Measurements from ENCODE around the gene C1QTNF9.

The C1QTNF9 gene

DNA sequence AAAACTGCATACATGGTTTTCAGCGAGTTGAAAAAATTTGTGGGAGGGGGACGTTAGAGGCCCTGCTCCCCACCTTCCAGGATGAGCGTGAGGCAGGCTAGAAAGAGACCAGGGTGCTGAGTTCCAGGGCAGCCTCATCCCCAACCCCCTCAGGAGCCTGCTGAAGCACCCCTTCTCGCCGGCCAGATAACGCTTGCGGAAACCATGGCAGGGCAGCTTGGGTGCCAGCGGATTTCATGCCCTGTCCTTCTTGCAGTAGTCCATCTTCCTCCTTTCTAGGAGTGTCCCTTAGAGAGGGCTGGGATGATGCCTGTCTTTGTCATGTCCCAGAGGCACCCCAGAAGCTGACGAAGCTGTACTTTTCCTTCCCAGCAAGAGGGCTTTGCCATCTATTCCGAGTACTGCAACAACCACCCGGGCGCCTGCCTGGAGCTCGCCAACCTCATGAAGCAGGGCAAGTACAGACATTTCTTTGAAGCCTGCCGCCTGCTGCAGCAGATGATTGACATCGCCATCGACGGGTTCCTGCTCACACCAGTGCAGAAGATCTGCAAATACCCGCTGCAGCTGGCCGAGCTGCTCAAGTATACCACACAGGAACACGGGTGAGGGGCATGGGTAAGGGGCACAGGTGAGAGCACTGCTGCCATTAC lies 19.0 kb upstream of the C1QTNF9 start:
- TF ChIP-seq, protein P1, sequence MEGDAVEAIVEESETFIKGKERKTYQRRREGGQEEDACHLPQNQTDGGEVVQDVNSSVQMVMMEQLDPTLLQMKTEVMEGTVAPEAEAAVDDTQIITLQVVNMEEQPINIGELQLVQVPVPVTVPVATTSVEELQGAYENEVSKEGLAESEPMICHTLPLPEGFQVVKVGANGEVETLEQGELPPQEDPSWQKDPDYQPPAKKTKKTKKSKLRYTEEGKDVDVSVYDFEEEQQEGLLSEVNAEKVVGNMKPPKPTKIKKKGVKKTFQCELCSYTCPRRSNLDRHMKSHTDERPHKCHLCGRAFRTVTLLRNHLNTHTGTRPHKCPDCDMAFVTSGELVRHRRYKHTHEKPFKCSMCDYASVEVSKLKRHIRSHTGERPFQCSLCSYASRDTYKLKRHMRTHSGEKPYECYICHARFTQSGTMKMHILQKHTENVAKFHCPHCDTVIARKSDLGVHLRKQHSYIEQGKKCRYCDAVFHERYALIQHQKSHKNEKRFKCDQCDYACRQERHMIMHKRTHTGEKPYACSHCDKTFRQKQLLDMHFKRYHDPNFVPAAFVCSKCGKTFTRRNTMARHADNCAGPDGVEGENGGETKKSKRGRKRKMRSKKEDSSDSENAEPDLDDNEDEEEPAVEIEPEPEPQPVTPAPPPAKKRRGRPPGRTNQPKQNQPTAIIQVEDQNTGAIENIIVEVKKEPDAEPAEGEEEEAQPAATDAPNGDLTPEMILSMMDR (IDR thresholded peaks at IDR 0.05; ENCODE audit: insufficient read depth, low read depth, low read length, missing control alignments), result no peak
- no peak for DNase-seq (ENCODE audit: low read depth)
- H3K4me3 ChIP-seq (ENCODE audit: low read length), result no peak overlapping the region

DNA sequence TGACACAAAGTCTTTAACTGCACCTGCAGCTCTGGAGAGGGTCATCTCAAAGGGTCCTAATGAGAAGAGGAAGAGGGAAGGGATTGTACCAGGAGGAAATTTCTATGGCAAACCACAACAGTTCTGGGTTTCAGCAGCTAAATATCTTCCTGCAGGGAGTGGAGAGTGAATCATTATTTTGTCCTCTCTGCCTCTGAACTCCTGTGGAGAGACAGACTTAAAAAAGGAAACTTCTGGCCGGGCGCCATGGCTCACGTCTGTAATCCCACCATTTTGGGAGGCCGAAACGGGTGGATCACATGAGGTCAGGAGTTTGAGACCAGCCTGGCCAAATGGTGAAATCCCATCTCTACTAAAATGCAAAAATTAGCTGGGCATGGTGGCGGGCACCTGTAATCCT lies 16.9 kb upstream of the C1QTNF9 start:
- no peak overlapping the region for H3K4me3 ChIP-seq (ENCODE audit: low read length)
- DNase-seq (ENCODE audit: low read depth), result no peak
- TF ChIP-seq, protein P1 (IDR thresholded peaks at IDR 0.05; ENCODE audit: insufficient read depth, low read depth, low read length, missing control alignments), result no peak

- TF ChIP-seq, protein P1 (IDR thresholded peaks at IDR 0.05; ENCODE audit: insufficient read depth, low read depth, low read length, missing control alignments), result no peak
- no peak overlapping the region for H3K4me3 ChIP-seq (ENCODE audit: low read length)
- no peak for DNase-seq (ENCODE audit: low read depth)
Observed at GRCh38 chr13:24293746-24294145, 15.6 kb upstream of the C1QTNF9 start.

DNA sequence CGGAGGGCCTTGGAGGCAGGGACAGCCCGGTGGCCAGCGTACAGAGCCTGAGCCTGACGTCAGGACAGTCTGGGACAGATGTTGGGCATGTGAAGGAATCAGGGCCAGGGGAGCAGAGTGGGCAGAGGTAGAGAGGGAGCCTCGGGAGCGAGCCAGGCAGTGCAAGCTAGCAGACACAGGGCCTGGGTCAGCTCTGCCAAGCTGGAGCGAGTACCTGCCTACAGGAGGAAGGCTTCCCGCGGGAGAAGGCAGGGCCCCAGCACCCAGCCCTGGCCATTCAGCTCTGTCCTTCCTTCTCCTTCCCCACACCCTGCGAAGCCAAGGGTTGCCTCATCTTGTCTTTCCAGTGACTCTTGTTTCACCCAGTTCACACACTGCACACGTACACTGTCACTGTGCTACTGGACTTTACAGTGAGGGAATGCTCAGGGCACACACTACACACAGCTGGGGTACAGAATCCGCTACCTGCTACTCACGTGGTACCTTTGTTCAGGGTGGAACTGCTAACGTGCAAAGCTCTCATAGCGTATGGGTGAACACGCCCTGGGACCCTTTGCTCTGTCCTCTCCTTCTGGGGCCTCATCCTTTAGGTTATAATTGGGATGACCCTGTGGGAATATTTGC lies 9.8 kb upstream of the C1QTNF9 start:
- TF ChIP-seq, protein P1 (IDR thresholded peaks at IDR 0.05; ENCODE audit: insufficient read depth, low read depth, low read length, missing control alignments), result no peak
- DNase-seq (ENCODE audit: low read depth), result no peak
- H3K4me3 ChIP-seq (ENCODE audit: low read length), result no peak overlapping the region

DNA sequence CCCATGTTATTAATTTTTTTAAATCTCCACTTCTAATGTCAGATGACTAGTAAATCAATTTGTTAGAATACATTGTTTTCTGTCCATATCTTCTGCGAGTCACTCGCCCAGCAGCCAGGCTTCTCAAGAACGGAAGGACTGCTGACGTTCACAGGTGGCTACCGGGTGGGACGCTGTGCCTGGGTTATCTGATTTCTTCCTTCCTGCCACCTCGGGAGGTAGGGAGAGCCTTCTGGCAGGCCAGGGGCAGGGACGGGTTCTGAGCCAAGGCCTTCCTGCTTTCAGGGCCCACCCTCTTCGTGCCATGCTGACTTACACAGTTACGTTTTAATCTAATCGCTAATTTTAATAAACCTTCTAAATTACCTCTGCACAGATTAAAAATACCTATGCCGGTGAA lies 7.9 kb upstream of the C1QTNF9 start:
- no peak overlapping the region for H3K4me3 ChIP-seq (ENCODE audit: low read length)
- no peak for DNase-seq (ENCODE audit: low read depth)
- TF ChIP-seq, protein P1 (IDR thresholded peaks at IDR 0.05; ENCODE audit: insufficient read depth, low read depth, low read length, missing control alignments), result no peak

GRCh38 chr13:24301911-24302310 lies 7.5 kb upstream of the C1QTNF9 start:
- TF ChIP-seq, protein P1 (IDR thresholded peaks at IDR 0.05; ENCODE audit: insufficient read depth, low read depth, low read length, missing control alignments), result no peak
- no peak for DNase-seq (ENCODE audit: low read depth)
- no peak overlapping the region for H3K4me3 ChIP-seq (ENCODE audit: low read length)

DNA sequence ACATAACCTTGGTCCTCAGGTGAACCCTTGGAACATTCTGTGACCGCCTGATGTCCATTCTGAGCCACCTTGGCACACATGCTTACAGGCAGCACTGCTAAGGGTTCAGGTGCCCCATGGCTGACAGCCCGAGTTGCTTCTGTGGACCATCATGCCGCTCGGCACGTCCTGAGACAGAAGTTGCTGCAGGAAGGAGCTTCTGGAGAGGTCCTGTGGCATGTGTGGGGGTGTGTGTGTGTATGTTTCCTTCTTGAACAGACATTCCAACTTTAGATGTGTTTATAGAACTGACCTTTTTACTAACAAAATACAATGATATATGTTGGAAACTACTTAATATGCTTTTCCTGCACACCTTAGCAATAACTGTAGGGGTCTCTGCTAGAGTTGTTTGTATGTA lies 4.8 kb upstream of the C1QTNF9 start:
- TF ChIP-seq, protein P1 (IDR thresholded peaks at IDR 0.05; ENCODE audit: insufficient read depth, low read depth, low read length, missing control alignments), result no peak
- H3K4me3 ChIP-seq (ENCODE audit: low read length), result no peak overlapping the region
- no peak for DNase-seq (ENCODE audit: low read depth)

Measured in epithelial cell of esophagus (primary cell).